Breast epithelium (tissue), 4 donors: Measurements from ENCODE around the gene UPK1B. TPM values are rescaled to one million over a fixed set of nuclear protein-coding genes. Genes with fewer than 3 reads are reported as not detected.

Experiments
- DNase-seq, 2 donors: peaks; one replicate each; pipeline ENCODE4 v3.0.0-alpha.2; 2019; ENCODE audit warnings: low spot score in 2 of 2
- H3K27ac ChIP-seq, 2 donors: fragments of 200-600 bp; sonication (generic) in 1 of 2; one replicate each; pipeline ENCODE4 v1.5.1; 2016 to 2019; ENCODE audit warnings: mild to moderate bottlenecking in 1 of 2
- H3K27me3 ChIP-seq, 2 donors: fragments of 200-600 bp; sonication (generic) in 1 of 2; one replicate each; pipeline versions ENCODE4 v1.5.1 to v1.6.0; 2017 to 2019; ENCODE audit warnings: control low read depth in 1 of 2, mild to moderate bottlenecking in 1 of 2
- H3K36me3 ChIP-seq: fragments of 200-600 bp; one replicate; pipeline ENCODE4 v1.5.1; 2019
- H3K4me1 ChIP-seq, 2 donors: fragments of 200-600 bp; sonication (generic); one replicate each; pipeline ENCODE4 v1.5.1; 2016 to 2019; ENCODE audit warnings: control low read depth in 1 of 2
- H3K4me3 ChIP-seq, 3 donors: fragments of 200-600 bp; sonication (generic); 1 replicate in 2 of 3; 2 replicates in 1 of 3; pipeline ENCODE4 v1.5.1; 2016 to 2019; ENCODE audit warnings: mild to moderate bottlenecking in 3 of 3, moderate library complexity in 2 of 3
- H3K9me3 ChIP-seq, 2 donors: fragments of 200-600 bp; sonication (generic) in 1 of 2; one replicate each; pipeline ENCODE4 v1.5.1; 2016 to 2019; ENCODE audit warnings: control low read depth in 1 of 2
- POLR2A ChIP-seq: fragments of 450-650 bp; IDR thresholded peaks from one replicate; pipeline ENCODE4 v1.6.1; 2016; ENCODE audit warnings: antibody characterized with exemption, mild to moderate bottlenecking, moderate library complexity
- POLR2AphosphoS5 ChIP-seq, 3 donors: sonication (generic); formaldehyde crosslinking; IDR thresholded peaks; one replicate each; pipeline ENCODE4 v1.6.1; 2017; ENCODE audit warnings: antibody characterized with exemption in 3 of 3
- intact Hi-C: fragments of 100-400 bp; cut with DNase I; formaldehyde crosslinking; loops from one replicate; pipeline ENCODE4 v1.15.1; 2023; ENCODE audit warnings: low total_unique reads
- total RNA-seq, 3 donors: library from RNA; depleted of rRNA; stranded (reverse); fragments of >200 nt; gene quantifications; one replicate each; pipeline ENCODE4 v1.1.0, GENCODE V29; 2016
- TF ChIP-seq, protein P1 (sequence below), 3 donors: fragments of 450-650 bp; IDR thresholded peaks; one replicate each; pipeline ENCODE4 v1.5.1; 2016 to 2017; ENCODE audit warnings: antibody characterized with exemption in 3 of 3, mild to moderate bottlenecking in 3 of 3, moderate library complexity in 3 of 3

Gene UPK1B
- total RNA-seq, 3 donors from 2014 or later, result 6.7 TPM; not detected in 2

DNA sequence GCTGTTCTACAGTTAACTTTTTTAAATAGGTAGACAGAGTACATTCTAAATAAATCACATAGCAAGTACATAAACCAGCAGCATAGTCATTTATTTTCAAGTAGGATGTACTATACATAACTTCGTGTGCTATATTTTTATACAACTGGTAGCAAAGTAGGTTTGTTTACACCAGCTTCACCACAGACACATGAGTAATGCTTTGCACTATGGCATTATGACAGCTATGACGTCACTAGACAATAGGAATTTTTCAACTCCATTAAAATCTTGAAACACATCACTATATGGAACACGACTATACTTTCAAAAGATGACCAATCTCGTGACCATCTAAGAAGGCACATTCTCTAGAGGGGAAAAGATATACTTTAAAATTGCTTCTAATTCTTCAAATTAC is 23.9 kb upstream of the UPK1B start:
- no peaks in the 10 kb centered on the region for H3K27me3 ChIP-seq
- no peak for DNase-seq

DNA sequence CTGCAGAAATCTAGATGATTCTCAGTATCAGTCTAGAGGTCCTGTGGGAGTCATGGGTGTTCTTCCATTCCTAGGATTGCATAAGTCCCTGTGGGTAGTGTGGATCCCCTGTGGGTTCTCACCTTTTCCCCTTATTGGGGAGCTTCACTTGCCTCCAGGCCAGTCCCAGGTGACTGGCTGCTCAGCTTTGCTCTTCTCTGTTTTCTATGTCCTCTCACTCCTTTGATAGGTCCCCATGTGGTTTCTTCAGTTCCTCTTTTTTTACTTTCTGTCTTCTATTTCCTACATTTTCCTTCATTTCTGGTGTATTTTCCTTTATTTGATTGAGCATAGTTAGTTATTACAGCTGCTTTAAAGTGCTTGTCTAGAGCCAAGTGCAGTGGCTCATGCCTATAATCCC is 16.5 kb upstream of the UPK1B start:
- H3K4me1 ChIP-seq, result no peaks in the 10 kb centered on the region
- H3K27ac ChIP-seq, result no peak overlapping the region
- no peak for DNase-seq
- H3K36me3 ChIP-seq, result no peaks in the 10 kb centered on the region
- H3K9me3 ChIP-seq, result peaks cover 4 to 29% of the 10 kb centered on the region in 2 donors
- H3K27me3 ChIP-seq, result no peaks in the 10 kb centered on the region
- TF ChIP-seq, protein P1, sequence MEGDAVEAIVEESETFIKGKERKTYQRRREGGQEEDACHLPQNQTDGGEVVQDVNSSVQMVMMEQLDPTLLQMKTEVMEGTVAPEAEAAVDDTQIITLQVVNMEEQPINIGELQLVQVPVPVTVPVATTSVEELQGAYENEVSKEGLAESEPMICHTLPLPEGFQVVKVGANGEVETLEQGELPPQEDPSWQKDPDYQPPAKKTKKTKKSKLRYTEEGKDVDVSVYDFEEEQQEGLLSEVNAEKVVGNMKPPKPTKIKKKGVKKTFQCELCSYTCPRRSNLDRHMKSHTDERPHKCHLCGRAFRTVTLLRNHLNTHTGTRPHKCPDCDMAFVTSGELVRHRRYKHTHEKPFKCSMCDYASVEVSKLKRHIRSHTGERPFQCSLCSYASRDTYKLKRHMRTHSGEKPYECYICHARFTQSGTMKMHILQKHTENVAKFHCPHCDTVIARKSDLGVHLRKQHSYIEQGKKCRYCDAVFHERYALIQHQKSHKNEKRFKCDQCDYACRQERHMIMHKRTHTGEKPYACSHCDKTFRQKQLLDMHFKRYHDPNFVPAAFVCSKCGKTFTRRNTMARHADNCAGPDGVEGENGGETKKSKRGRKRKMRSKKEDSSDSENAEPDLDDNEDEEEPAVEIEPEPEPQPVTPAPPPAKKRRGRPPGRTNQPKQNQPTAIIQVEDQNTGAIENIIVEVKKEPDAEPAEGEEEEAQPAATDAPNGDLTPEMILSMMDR (IDR thresholded peaks at IDR 0.05), result no peak
- intact Hi-C loops, result no loop called here
- H3K4me3 ChIP-seq, result no peak overlapping the region

More for the DNA sequence above, 23.9 kb upstream of the UPK1B start:
- TF ChIP-seq, protein P1 (IDR thresholded peaks at IDR 0.05), result no peak
- TF ChIP-seq POLR2A (no peak), POLR2AphosphoS5 (IDR thresholded peaks at IDR 0.05) (no peak)
- intact Hi-C loops, result no loop called here
- Histone ChIP-seq H3K4me3 (no peak overlapping the region), H3K36me3 (no peaks in the 10 kb centered on the region), H3K9me3 (peaks cover 0 to 13% of the 10 kb centered on the region in 2 donors), H3K27ac (no peak overlapping the region), H3K4me1 (no peaks in the 10 kb centered on the region)

DNA sequence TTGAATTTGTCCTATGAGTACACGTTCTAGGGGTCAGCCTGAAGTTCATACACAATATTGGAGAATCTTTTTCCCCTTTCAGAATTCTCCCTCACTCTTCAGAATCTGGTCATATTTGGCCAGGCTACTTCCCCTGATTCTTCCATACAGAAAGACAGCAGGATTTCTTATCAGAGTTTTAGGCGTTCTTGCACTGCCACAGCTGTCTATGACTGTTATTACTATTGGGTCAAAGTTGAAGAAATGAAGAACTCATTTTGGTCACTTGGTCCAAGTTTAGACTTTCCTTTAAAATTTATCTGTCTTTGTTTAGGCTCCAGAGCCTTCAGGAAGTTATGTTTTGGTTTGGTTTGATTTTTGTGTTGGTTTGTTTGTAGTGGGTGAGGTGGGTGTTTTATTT is 15.4 kb upstream of the UPK1B start:
- intact Hi-C loops, result no loop called here
- no peak for TF ChIP-seq POLR2A
- TF ChIP-seq, protein P1 (IDR thresholded peaks at IDR 0.05), result no peak
- TF ChIP-seq POLR2AphosphoS5 (IDR thresholded peaks at IDR 0.05), result no peak
- no peak for DNase-seq

DNA sequence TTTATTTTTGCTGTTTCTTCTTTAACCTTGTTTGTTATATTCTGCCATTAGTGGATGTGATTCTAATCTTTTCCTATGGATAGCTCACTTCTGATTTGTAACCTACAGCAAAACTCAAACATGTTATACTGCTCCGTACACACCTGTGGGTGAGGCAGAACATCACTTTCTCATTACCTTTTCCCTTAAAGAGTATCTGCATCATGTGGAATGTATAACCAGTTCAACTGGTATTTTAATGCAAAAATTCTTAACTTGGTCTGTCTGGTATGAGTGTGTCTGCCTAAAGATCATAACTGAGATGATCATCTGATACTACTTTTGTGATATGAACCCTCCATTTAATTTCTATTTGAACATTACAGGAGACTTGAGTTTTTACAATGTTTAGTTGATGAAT is 13.0 kb upstream of the UPK1B start:
- no peak for DNase-seq
- peaks cover 9 to 22% of the 10 kb centered on the region in 2 donors for H3K9me3 ChIP-seq
- H3K36me3 ChIP-seq, result no peaks in the 10 kb centered on the region
- TF ChIP-seq POLR2AphosphoS5 (IDR thresholded peaks at IDR 0.05), result no peak
- TF ChIP-seq POLR2A, result no peak
- TF ChIP-seq, protein P1 (IDR thresholded peaks at IDR 0.05), result no peak
- H3K4me1 ChIP-seq, result no peaks in the 10 kb centered on the region
- no peak overlapping the region for H3K4me3 ChIP-seq
- intact Hi-C loops, result no loop called here
- no peaks in the 10 kb centered on the region for H3K27me3 ChIP-seq
- H3K27ac ChIP-seq, result no peak overlapping the region

More for the DNA sequence above, 15.4 kb upstream of the UPK1B start:
- no peaks in the 10 kb centered on the region for H3K4me1 ChIP-seq
- no peak overlapping the region for H3K4me3 ChIP-seq
- H3K27ac ChIP-seq, result no peak overlapping the region
- no peaks in the 10 kb centered on the region for H3K36me3 ChIP-seq
- H3K9me3 ChIP-seq, result peaks cover 4 to 29% of the 10 kb centered on the region in 2 donors
- no peaks in the 10 kb centered on the region for H3K27me3 ChIP-seq

DNA sequence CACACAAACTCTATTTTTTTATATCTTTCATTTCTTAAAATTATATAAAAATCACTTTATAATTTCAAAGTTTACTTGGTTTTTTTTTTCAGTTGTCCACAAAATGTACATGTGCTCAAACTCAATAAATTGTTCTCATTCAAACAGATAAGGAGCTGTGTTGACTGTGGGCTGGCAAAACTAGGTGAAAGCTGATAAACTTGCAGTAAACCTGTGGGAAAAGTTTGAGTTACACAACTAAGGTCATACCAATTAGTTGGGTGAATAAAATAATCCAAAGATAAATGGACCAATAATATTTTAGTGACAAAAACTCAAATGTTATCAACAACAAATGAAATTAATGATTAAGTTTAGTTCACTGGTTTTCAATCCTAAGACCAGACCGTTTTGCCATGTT is 12.6 kb upstream of the UPK1B start:
- Histone ChIP-seq H3K9me3 (peaks cover 9 to 21% of the 10 kb centered on the region in 2 donors), H3K4me1 (no peaks in the 10 kb centered on the region), H3K27me3 (no peaks in the 10 kb centered on the region), H3K27ac (no peak overlapping the region), H3K36me3 (no peaks in the 10 kb centered on the region), H3K4me3 (no peak overlapping the region)
- TF ChIP-seq POLR2A, result no peak
- TF ChIP-seq, protein P1 (IDR thresholded peaks at IDR 0.05), result no peak
- TF ChIP-seq POLR2AphosphoS5 (IDR thresholded peaks at IDR 0.05), result no peak
- intact Hi-C loops, result no loop called here
- DNase-seq, result no peak
